Neural crest cell (in vitro differentiated cells): ENCODE results near the gene AFDN. TPM values are rescaled to one million over a fixed set of nuclear protein-coding genes. Genes with fewer than 3 reads are reported as not detected.

Source experiments
- DNase-seq: peaks from one replicate; pipeline ENCODE4 v3.0.0; 2021; ENCODE audit warnings: low read depth, mixed read lengths, low spot score
- H3K27ac Mint-ChIP-seq: one replicate; pipeline ENCODE4 v1.8.0; 2021; ENCODE audit warnings: mild to moderate bottlenecking, mixed read lengths; ENCODE audit not compliant: unreplicated experiment
- H3K27me3 Mint-ChIP-seq: 2 replicates; pipeline ENCODE4 v1.8.0; 2021; ENCODE audit warnings: low read depth, mild to moderate bottlenecking, mixed read lengths
- H3K36me3 Mint-ChIP-seq: 2 replicates; pipeline ENCODE4 v1.8.0; 2021; ENCODE audit warnings: low read depth, mild to moderate bottlenecking, mixed read lengths
- H3K4me1 Mint-ChIP-seq: 2 replicates; pipeline ENCODE4 v1.8.0; 2021; ENCODE audit warnings: mixed read lengths
- H3K4me3 Mint-ChIP-seq: one replicate; pipeline ENCODE4 v1.8.0; 2021; ENCODE audit warnings: mild to moderate bottlenecking, mixed read lengths
- H3K9me3 Mint-ChIP-seq: 2 replicates; pipeline ENCODE4 v1.8.0; 2021; ENCODE audit warnings: mixed read lengths
- CTCF ChIP-seq: fragments of 200-600 bp; sonication (generic); conservative IDR thresholded peaks from 2 replicates; pipeline ENCODE4 v1.5.0; 2021; ENCODE audit warnings: antibody characterized with exemption, mild to moderate bottlenecking
- total RNA-seq: library from RNA; stranded (reverse); gene quantifications from 2 replicates; pipeline ENCODE4 v1.2.1, GENCODE V29; 2021

The AFDN gene
- total RNA-seq, 1 donor from 2014 or later = 143 TPM

DNA sequence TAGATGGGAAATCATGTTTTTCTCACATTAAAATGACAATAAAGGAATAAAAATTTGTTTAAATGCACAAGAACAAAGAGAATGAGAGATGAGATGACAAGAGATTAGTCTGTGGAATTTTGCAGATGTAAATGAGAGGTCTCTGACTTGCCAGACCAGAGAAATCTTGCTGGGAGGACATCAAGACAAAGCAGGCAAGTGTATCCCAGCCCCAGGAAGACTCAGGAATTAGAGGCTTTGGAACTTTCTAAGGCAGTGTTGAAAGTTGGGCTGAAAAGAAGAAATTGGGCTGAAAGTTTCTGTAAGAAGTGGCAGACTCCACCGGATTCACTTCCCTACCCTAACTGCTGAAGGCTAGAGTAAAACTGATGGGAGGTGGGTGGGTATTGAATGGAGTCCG, 54.6 kb downstream of the AFDN start:
- TF ChIP-seq CTCF = no peak
- no peaks in the 10 kb centered on the region for H3K4me1 Mint-ChIP-seq
- no peak overlapping the region for H3K27ac Mint-ChIP-seq
- peaks cover 33% of the 10 kb centered on the region for H3K36me3 Mint-ChIP-seq
- H3K27me3 Mint-ChIP-seq = no peaks in the 10 kb centered on the region
- no peak overlapping the region for H3K4me3 Mint-ChIP-seq
- no peaks in the 10 kb centered on the region for H3K9me3 Mint-ChIP-seq
- no peak for DNase-seq

DNA sequence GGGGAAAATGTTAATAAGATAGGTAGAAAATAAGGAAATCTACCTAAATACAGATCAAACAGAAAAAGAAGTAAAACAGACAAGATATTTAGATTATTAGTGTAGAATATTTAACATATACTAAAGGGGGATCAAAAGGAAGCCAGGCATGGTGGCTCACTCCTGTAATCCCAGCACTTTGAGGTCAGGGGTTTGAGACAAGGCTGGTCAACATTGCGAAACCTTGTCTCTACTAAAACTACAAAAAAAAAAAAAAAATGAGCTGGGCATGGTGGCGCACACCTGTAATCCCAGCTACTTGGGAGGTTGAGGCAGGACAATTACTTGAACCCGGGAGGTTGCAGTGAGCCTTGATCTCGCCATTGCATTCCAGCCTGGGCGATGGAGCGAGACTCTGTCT, 55.5 kb downstream of the AFDN start:
- H3K4me1 Mint-ChIP-seq = no peaks in the 10 kb centered on the region
- H3K27me3 Mint-ChIP-seq = no peaks in the 10 kb centered on the region
- H3K36me3 Mint-ChIP-seq = peaks cover 30% of the 10 kb centered on the region
- H3K9me3 Mint-ChIP-seq = no peaks in the 10 kb centered on the region
- no peak overlapping the region for H3K27ac Mint-ChIP-seq
- DNase-seq = no peak
- no peak for TF ChIP-seq CTCF
- H3K4me3 Mint-ChIP-seq = no peak overlapping the region

DNA sequence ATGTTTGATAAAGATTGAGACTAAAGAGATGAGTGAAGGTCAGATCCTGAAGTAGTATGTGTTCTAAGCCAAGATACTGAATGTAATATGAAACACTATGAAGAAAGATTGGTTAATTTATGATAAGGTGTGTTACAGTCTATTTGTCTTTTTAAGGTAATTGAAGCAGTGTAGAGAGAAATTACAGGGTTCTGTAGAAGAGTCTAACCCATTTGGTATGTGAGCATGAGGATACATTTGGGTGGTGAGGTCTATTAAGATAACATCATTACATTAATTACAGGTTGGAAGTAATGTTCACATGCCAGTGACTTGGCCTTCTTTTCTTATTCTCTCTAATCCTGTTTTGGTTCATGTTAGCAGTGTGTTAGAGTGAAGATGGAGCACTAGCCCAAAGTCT, 61.4 kb downstream of the AFDN start:
- Mint-ChIP-seq H3K27ac (no peak overlapping the region), H3K4me1 (no peaks in the 10 kb centered on the region), H3K9me3 (no peaks in the 10 kb centered on the region), H3K27me3 (no peaks in the 10 kb centered on the region), H3K4me3 (no peak overlapping the region), H3K36me3 (peaks cover 14% of the 10 kb centered on the region)
- no peak for DNase-seq
- no peak for TF ChIP-seq CTCF

DNA sequence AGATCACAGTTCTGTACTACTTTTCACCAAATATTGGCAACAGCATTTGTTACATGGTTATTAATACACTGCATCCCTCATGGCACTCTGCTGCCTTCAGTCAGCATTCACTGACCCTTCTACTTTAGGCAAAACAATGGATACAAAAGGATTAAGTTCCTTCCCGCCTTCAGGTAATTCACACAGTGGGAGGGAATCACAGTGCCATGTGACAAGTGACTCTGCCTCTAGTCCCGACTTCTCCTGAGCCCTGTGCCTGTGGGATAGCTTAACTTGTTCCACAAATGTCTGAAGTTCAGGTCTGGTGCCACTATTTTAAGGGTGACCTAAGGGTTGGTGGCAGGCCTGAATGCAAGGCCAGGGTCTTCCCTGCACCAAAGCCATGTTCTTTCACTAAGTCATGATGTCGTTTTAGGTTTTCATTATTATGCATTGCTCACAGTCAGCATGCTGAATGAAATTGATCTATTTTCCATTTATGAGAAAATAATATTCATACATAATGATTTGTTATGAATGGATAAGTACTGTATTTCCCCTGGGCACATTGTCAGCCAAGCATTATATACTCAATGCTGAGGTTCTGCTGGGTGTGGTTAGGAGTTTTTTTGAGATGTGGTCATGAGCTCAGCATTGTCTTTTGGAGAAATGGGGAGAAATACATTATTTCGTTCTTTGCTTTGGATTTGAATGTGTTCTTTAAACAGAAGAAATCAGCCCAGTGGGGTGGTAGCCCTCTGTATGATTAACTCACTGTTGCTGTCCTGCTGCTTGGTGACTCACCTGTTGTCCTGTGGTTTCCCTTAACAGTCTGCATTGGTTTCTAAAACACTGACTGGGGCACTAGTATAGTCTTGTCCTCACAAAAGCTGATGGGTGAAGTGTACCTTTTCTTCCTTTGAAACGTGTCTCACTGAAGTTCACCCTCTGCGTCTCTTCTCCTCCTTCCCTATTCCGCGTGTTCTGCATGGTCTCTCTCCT, 66.4 kb downstream of the AFDN start:
- H3K9me3 Mint-ChIP-seq = no peaks in the 10 kb centered on the region
- no peaks in the 10 kb centered on the region for H3K27me3 Mint-ChIP-seq

GRCh38 chr6:167894965-167895364, 68.3 kb downstream of the AFDN start:
- Mint-ChIP-seq H3K36me3 (peaks cover 5% of the 10 kb centered on the region), H3K9me3 (no peaks in the 10 kb centered on the region), H3K4me3 (no peak overlapping the region), H3K27ac (no peak overlapping the region), H3K27me3 (no peaks in the 10 kb centered on the region), H3K4me1 (no peaks in the 10 kb centered on the region)
- TF ChIP-seq CTCF = no peak
- DNase-seq = no peak

More for the DNA sequence above, 66.4 kb downstream of the AFDN start:
- no peaks in the 10 kb centered on the region for H3K4me1 Mint-ChIP-seq
- no peak for DNase-seq
- TF ChIP-seq CTCF = no peak
- H3K27ac Mint-ChIP-seq = no peak overlapping the region
- no peak overlapping the region for H3K4me3 Mint-ChIP-seq
- peaks cover 8% of the 10 kb centered on the region for H3K36me3 Mint-ChIP-seq
